CD14-positive monocyte (primary cell): ENCODE results near the gene COPG2. TPM values are rescaled to one million over a fixed set of nuclear protein-coding genes. Genes with fewer than 3 reads are reported as not detected.

Source experiments
- DNase-seq, 3 donors: peaks; one replicate each; pipeline ENCODE4 v3.0.0-alpha.2; 2011 to 2022
- H2AFZ ChIP-seq: 2 replicates; pipeline ENCODE4 v1.6.0; 2012; ENCODE audit warnings: mild to moderate bottlenecking, low read depth, low read length, inconsistent platforms; ENCODE audit not compliant: insufficient read depth, poor library complexity, severe bottlenecking
- H3K27ac ChIP-seq, 2 donors: 1 replicate in 1 of 2; 2 replicates in 1 of 2; pipeline ENCODE4 v1.5.1; 2012 to 2013; ENCODE audit warnings: low read length in 2 of 2, control low read depth in 1 of 2, inconsistent platforms in 1 of 2, low read depth in 1 of 2, mild to moderate bottlenecking in 1 of 2
- H3K27me3 ChIP-seq, 2 donors: one replicate each; pipeline versions ENCODE4 v1.6.0 to v1.6.1; 2011 to 2013; ENCODE audit warnings: low read length in 2 of 2; ENCODE audit not compliant: control insufficient read depth in 2 of 2, insufficient read depth in 2 of 2
- H3K36me3 ChIP-seq, 2 donors: replicated peaks in 1 of 2; 1 replicate in 1 of 2; 2 replicates in 1 of 2; pipeline versions ENCODE4 v1.5.1 to v1.6.1; 2012 to 2013; ENCODE audit warnings: low read length in 2 of 2, control low read depth in 1 of 2, inconsistent platforms in 1 of 2, mild to moderate bottlenecking in 1 of 2; ENCODE audit not compliant: insufficient read depth in 2 of 2, control insufficient read depth in 1 of 2
- H3K4me1 ChIP-seq, 2 donors: 1 replicate in 1 of 2; 2 replicates in 1 of 2; pipeline versions ENCODE4 v1.5.1 to v1.6.1; 2012 to 2013; ENCODE audit warnings: low read length in 2 of 2, control low read depth in 1 of 2, inconsistent platforms in 1 of 2, mild to moderate bottlenecking in 1 of 2, moderate library complexity in 1 of 2; ENCODE audit not compliant: insufficient read depth in 2 of 2, control insufficient read depth in 1 of 2
- H3K4me2 ChIP-seq: replicated peaks from 2 replicates; pipeline ENCODE3; 2012; ENCODE audit warnings: low read length, moderate library complexity, mild to moderate bottlenecking; ENCODE audit not compliant: poor library complexity, severe bottlenecking; ENCODE audit errors: extremely low read depth
- H3K4me3 ChIP-seq, 3 experiments: fragments of 200-600 bp in 1 of 3; sonication (generic) in 1 of 3; replicated peaks in 1 of 3; 1 replicate in 2 of 3; 2 replicates in 1 of 3; pipeline ENCODE4 v1.5.1; 2011 to 2013; ENCODE audit warnings: low read length in 3 of 3, mild to moderate bottlenecking in 3 of 3, control low read depth in 2 of 3, low read depth in 2 of 3, inconsistent platforms in 1 of 3, moderate library complexity in 1 of 3
- H3K79me2 ChIP-seq: 2 replicates; pipeline ENCODE4 v1.6.0; 2012; ENCODE audit warnings: mild to moderate bottlenecking, control low read depth, inconsistent platforms, low read length, moderate library complexity; ENCODE audit not compliant: insufficient read depth
- H3K9ac ChIP-seq: 2 replicates; pipeline ENCODE4 v1.6.0; 2017; ENCODE audit warnings: low read length, mild to moderate bottlenecking; ENCODE audit not compliant: insufficient read depth, poor library complexity, severe bottlenecking
- H3K9me3 ChIP-seq, 2 donors: replicated peaks in 1 of 2; 1 replicate in 1 of 2; 2 replicates in 1 of 2; pipeline versions ENCODE4 v1.5.1 to v1.6.1; 2012 to 2013; ENCODE audit warnings: low read length in 2 of 2, control low read depth in 1 of 2; ENCODE audit not compliant: control insufficient read depth in 1 of 2, insufficient read depth in 1 of 2
- H4K20me1 ChIP-seq: 2 replicates; pipeline ENCODE4 v1.6.0; 2012; ENCODE audit warnings: mild to moderate bottlenecking, low read length, control low read depth, moderate library complexity; ENCODE audit not compliant: insufficient read depth
- H3K27ac Mint-ChIP-seq, 7 donors: one replicate each; pipeline ENCODE4 v1.8.0; 2020; ENCODE audit warnings: mild to moderate bottlenecking in 7 of 7, mixed read lengths in 7 of 7, moderate library complexity in 6 of 7, inconsistent platforms in 2 of 7
- H3K27me3 Mint-ChIP-seq, 3 donors: one replicate each; pipeline ENCODE4 v1.8.0; 2021 to 2022; ENCODE audit warnings: low read depth in 3 of 3, mild to moderate bottlenecking in 3 of 3, mixed read lengths in 3 of 3, moderate library complexity in 3 of 3, inconsistent platforms in 1 of 3
- H3K36me3 Mint-ChIP-seq, 2 donors: one replicate each; pipeline ENCODE4 v1.8.0; 2020; ENCODE audit warnings: mixed read lengths in 2 of 2, inconsistent platforms in 1 of 2, mild to moderate bottlenecking in 1 of 2
- H3K4me1 Mint-ChIP-seq: one replicate; pipeline ENCODE4 v1.8.0; 2020; ENCODE audit warnings: mild to moderate bottlenecking, mixed read lengths
- H3K4me3 Mint-ChIP-seq, 2 donors: one replicate each; pipeline ENCODE4 v1.8.0; 2020; ENCODE audit warnings: mild to moderate bottlenecking in 2 of 2, mixed read lengths in 2 of 2, moderate library complexity in 1 of 2
- H3K9me3 Mint-ChIP-seq, 7 donors: one replicate each; pipeline ENCODE4 v1.8.0; 2020 to 2022; ENCODE audit warnings: mixed read lengths in 7 of 7, mild to moderate bottlenecking in 6 of 7, moderate library complexity in 6 of 7, inconsistent platforms in 2 of 7
- CTCF ChIP-seq: fragments of 200-600 bp; IDR thresholded peaks from one replicate; pipeline ENCODE4 v1.8.0; 2022; ENCODE audit warnings: antibody characterized with exemption, mild to moderate bottlenecking
- WGBS: methylation state at CpG from one replicate; pipeline ENCODE4 v1.1.5; 2013; ENCODE audit warnings: missing lambda C conversion rate; ENCODE audit not compliant: insufficient coverage; 5-methylcytosine and 5-hydroxymethylcytosine counted together
- intact Hi-C, 2 donors: fragments of 100-400 bp; cut with micrococcal nuclease; formaldehyde crosslinking; loops; one replicate each; pipeline versions ENCODE4 v1.15.0 to v1.15.1; 2023
- polyA plus RNA-seq, 3 donors: library from polyadenylated mRNA; depleted of rRNA in 1 of 3; unstranded in 2 of 3; stranded (reverse) in 1 of 3; fragments of 300-500 nt in 2 of 3; fragments of >200 nt in 1 of 3; fragmentation: Illumina TruSeq in 2 of 3; gene quantifications; 1 replicate in 2 of 3; 2 replicates in 1 of 3; pipeline ENCODE4 v1.2.3, GENCODE V29; 2012 to 2021

Gene COPG2
- polyA plus RNA-seq, 3 donors: 2.7 to 10.3 (median 9.6) TPM

GRCh38 chr7:130492523-130493274, 175.8 kb downstream of the COPG2 start:
- peak overlapping the region; percentile 70 for H3K4me2 ChIP-seq
- no peak overlapping the region for H3K27ac ChIP-seq
- intact Hi-C loops: no loop called here
- peak overlapping the region; percentile 39 to 83 for H3K4me3 Mint-ChIP-seq
- peak overlapping the region in 1 of 3 experiments; percentile 70 for H3K4me3 ChIP-seq
- H3K9me3 ChIP-seq: peaks cover 19 to 30% of the 10 kb centered on the region in 2 donors
- peaks cover 26 to 58% of the 10 kb centered on the region in 2 donors for H3K27me3 ChIP-seq
- H3K4me1 Mint-ChIP-seq: peaks cover 39% of the 10 kb centered on the region
- TF ChIP-seq CTCF: no peak
- peaks cover 6 to 7% of the 10 kb centered on the region in 2 donors for H3K36me3 Mint-ChIP-seq
- no peak overlapping the region for H3K27ac Mint-ChIP-seq
- 59% methylated on average over 50 of the region's 50 CpGs for WGBS
- no peak overlapping the region for H3K9ac ChIP-seq
- H3K36me3 ChIP-seq: no peaks in the 10 kb centered on the region
- H2AFZ ChIP-seq: no peak overlapping the region
- no peaks in the 10 kb centered on the region for H3K79me2 ChIP-seq
- DNase-seq: no peak
- H3K27me3 Mint-ChIP-seq: peaks cover 54 to 64% (median 59%) of the 10 kb centered on the region in 3 donors
- peaks cover 14 to 28% (median 24%) of the 10 kb centered on the region in 7 donors for H3K9me3 Mint-ChIP-seq
- no peaks in the 10 kb centered on the region for H4K20me1 ChIP-seq
- peaks cover 33 to 37% of the 10 kb centered on the region in 2 donors for H3K4me1 ChIP-seq

- Histone ChIP-seq H4K20me1 (no peaks in the 10 kb centered on the region), H3K4me1 (peaks cover 34 to 39% of the 10 kb centered on the region in 2 donors), H3K4me2 (peak within 1 kb of the TSS; percentile 70), H3K9me3 (peaks cover 19 to 30% of the 10 kb centered on the region in 2 donors), H3K79me2 (no peaks in the 10 kb centered on the region), H3K27ac (no peak within 1 kb of the TSS), H3K9ac (no peak within 1 kb of the TSS), H3K4me3 (peak within 1 kb of the TSS in 2 of 3 experiments; percentile 34 to 70), H3K27me3 (peaks cover 26 to 63% of the 10 kb centered on the region in 2 donors), H2AFZ (peak within 1 kb of the TSS; percentile 71), H3K36me3 (no peaks in the 10 kb centered on the region)
- DNase-seq: no peak
- H3K27me3 Mint-ChIP-seq: peaks cover 61 to 68% (median 65%) of the 10 kb centered on the region in 3 donors
- intact Hi-C loops: no loop called here
- peak within 1 kb of the TSS in 2 of 7 donors; percentile 58 to 66 for H3K27ac Mint-ChIP-seq
- 53% methylated on average over 69 of the region's 71 CpGs for WGBS
- peak within 1 kb of the TSS; percentile 79 to 98 for H3K4me3 Mint-ChIP-seq
- H3K4me1 Mint-ChIP-seq: peaks cover 42% of the 10 kb centered on the region
- no peak for TF ChIP-seq CTCF
- peaks cover 14 to 28% (median 24%) of the 10 kb centered on the region in 7 donors for H3K9me3 Mint-ChIP-seq
- peaks cover 4 to 5% of the 10 kb centered on the region in 2 donors for H3K36me3 Mint-ChIP-seq
Measured at GRCh38 chr7:130491841-130492522, 176.6 kb downstream of the COPG2 start, which contains the start of gene MEST. Gene MEST, plus strand, starts transcription at chr7:130492085. Its CDS starts 229 bp downstream, at chr7:130492314.
